NB4 (cell line): ENCODE measurements around the gene MTX3.

ENCODE experiments used
- DNase-seq: peaks from one replicate; pipeline ENCODE4 v3.0.0; 2010; ENCODE audit warnings: low read depth
- H3K4me3 ChIP-seq: one replicate; pipeline ENCODE4 v1.5.1; 2011; ENCODE audit warnings: mild to moderate bottlenecking, low read depth, low read length, moderate library complexity
- CTCF ChIP-seq: IDR thresholded peaks from one replicate; pipeline ENCODE4 v1.5.1; 2012; ENCODE audit warnings: low read depth, low read length
- MAX ChIP-seq: IDR thresholded peaks from 2 replicates; pipeline ENCODE4 v1.6.1; 2011; ENCODE audit warnings: low read depth, low read length
- MYC ChIP-seq: IDR thresholded peaks from 2 replicates; pipeline ENCODE4 v1.6.1; 2011; ENCODE audit warnings: low read depth, low read length
- POLR2A ChIP-seq: IDR thresholded peaks from 2 replicates; pipeline ENCODE4 v1.6.1; 2011; ENCODE audit warnings: mild to moderate bottlenecking; ENCODE audit not compliant: insufficient read length; ENCODE audit errors: extremely low read depth

Gene MTX3

GRCh38 chr5:79990598-79991507, at the start of gene MTX3:
Gene MTX3 (minus strand): TSS chr5:79991262. CDS start chr5:79991238, 24 bp downstream.
- TF ChIP-seq POLR2A: no peak
- TF ChIP-seq MYC: no peak
- no peak for DNase-seq
- no peak within 1 kb of the TSS for H3K4me3 ChIP-seq

- TF ChIP-seq MAX (no peak), POLR2A (no peak), MYC (no peak)
- H3K4me3 ChIP-seq: no peak overlapping the region
- no peak for DNase-seq
Measured at GRCh38 chr5:80039650-80040049, 48.6 kb upstream of the MTX3 start.

GRCh38 chr5:80037366-80037765, 46.3 kb upstream of the MTX3 start:
- TF ChIP-seq CTCF (no peak), MYC (no peak), POLR2A (no peak), MAX (no peak)
- no peak for DNase-seq
- H3K4me3 ChIP-seq: no peak overlapping the region

GRCh38 chr5:80036615-80037014, 45.6 kb upstream of the MTX3 start:
- no peak for DNase-seq
- no peak for TF ChIP-seq CTCF
- no peak for TF ChIP-seq MAX
- no peak overlapping the region for H3K4me3 ChIP-seq

- H3K4me3 ChIP-seq: no peak overlapping the region
- TF ChIP-seq POLR2A: no peak
- TF ChIP-seq MAX: no peak
- no peak for TF ChIP-seq CTCF
- TF ChIP-seq MYC: no peak
Measured at GRCh38 chr5:80035839-80036238, 44.8 kb upstream of the MTX3 start.

GRCh38 chr5:80034962-80035821, 44.1 kb upstream of the MTX3 start, which contains the start of gene THBS4:
Gene THBS4 (plus strand): TSS chr5:80035348. CDS start chr5:80035538, 190 bp downstream.
- H3K4me3 ChIP-seq: no peak within 1 kb of the TSS
- no peak for DNase-seq
- TF ChIP-seq MYC (no peak), MAX (no peak), CTCF (no peak), POLR2A (no peak)

More at GRCh38 chr5:80035839-80036238, 44.8 kb upstream of the MTX3 start:
- DNase-seq: no peak
